Osteoblast (primary cell): Measurements from ENCODE around the gene HYAL3. TPM values are rescaled to one million over a fixed set of nuclear protein-coding genes. Genes with fewer than 3 reads are reported as not detected.
"Not testable (repeated sequence)": the region's sequence is repeated elsewhere in the genome, so short reads cannot be mapped to it uniquely, and the experiment has no call there.

Source experiments
- DNase-seq: peaks from one replicate; pipeline ENCODE4 v3.0.0; 2011; ENCODE audit warnings: low spot score, mixed read lengths; ENCODE audit not compliant: insufficient read length; ENCODE audit errors: missing footprints
- H2AFZ ChIP-seq: 2 replicates; pipeline ENCODE4 v1.6.0; 2011; ENCODE audit warnings: mild to moderate bottlenecking, low read length
- H3K27ac ChIP-seq: 2 replicates; pipeline ENCODE4 v1.5.1; 2011; ENCODE audit warnings: mild to moderate bottlenecking, low read depth, low read length, moderate library complexity
- H3K27me3 ChIP-seq: 2 replicates; pipeline ENCODE4 v1.6.0; 2012; ENCODE audit warnings: mild to moderate bottlenecking, control low read depth, inconsistent platforms, low read length, moderate library complexity; ENCODE audit not compliant: insufficient read depth
- H3K36me3 ChIP-seq: 2 replicates; pipeline ENCODE4 v1.5.1; 2011; ENCODE audit warnings: mild to moderate bottlenecking, low read length, control low read depth, moderate library complexity; ENCODE audit not compliant: insufficient read depth
- H3K4me1 ChIP-seq: 2 replicates; pipeline ENCODE4 v1.5.1; 2011; ENCODE audit warnings: mild to moderate bottlenecking, low read length, control low read depth, moderate library complexity; ENCODE audit not compliant: insufficient read depth
- H3K4me2 ChIP-seq: 2 replicates; pipeline ENCODE4 v1.6.0; 2011; ENCODE audit warnings: mild to moderate bottlenecking, low read length; ENCODE audit not compliant: insufficient read depth
- H3K4me3 ChIP-seq: fragments of 200-600 bp; sonication (generic); 3 replicates; pipeline ENCODE4 v1.5.1; 2012; ENCODE audit warnings: mild to moderate bottlenecking, low read length, inconsistent platforms; ENCODE audit not compliant: insufficient read depth
- H3K79me2 ChIP-seq: 2 replicates; pipeline ENCODE4 v1.6.0; 2012; ENCODE audit warnings: mild to moderate bottlenecking, low read length, control low read depth, inconsistent platforms; ENCODE audit not compliant: insufficient read depth
- H3K9me3 ChIP-seq: 2 replicates; pipeline ENCODE4 v1.5.1; 2011; ENCODE audit warnings: low read depth, low read length, control low read depth
- H4K20me1 ChIP-seq: 2 replicates; pipeline ENCODE4 v1.6.0; 2012; ENCODE audit warnings: mild to moderate bottlenecking, low read length, control low read depth; ENCODE audit not compliant: insufficient read depth
- CTCF ChIP-seq: IDR thresholded peaks from 2 replicates; pipeline ENCODE4 v1.5.1; 2011; ENCODE audit warnings: mild to moderate bottlenecking, low read depth, low read length, moderate library complexity; ENCODE audit errors: extremely low read depth
- total RNA-seq: library from RNA; depleted of rRNA; stranded (reverse); fragments of >200 nt; gene quantifications from 2 replicates; pipeline ENCODE4 v1.2.3, GENCODE V29; 2012

HYAL3 gene
- total RNA-seq, 1 donor = 1.8 TPM

DNA sequence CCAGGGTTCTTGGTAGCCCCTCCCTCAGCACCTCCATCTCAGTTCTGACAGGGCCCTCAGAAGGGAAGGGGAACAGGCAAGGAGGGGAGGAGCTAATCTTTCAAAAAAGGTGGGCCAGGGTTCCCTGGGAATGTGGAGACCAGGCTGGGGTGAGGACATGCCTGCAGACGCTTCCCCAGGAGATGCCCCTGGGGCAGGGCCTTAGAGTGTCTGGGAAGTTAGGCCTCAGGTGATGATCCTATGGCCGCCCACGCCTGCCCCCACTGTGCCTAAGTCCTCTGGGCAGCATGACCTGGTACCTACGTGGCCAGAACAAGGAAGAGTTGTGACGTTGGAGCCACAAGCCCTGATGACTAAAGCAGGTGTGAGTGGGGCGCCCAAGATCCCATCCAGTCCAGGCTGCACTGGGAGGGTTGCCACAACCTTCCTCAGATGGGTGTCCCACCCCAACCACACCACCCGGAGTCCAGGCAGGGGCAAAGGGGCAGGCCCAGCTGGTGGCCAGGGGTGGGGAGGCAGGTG is 34.2 kb downstream of the HYAL3 start:
- no peak for TF ChIP-seq CTCF
- H4K20me1 ChIP-seq = no peaks in the 10 kb centered on the region
- no peak overlapping the region for H3K4me3 ChIP-seq
- no peaks in the 10 kb centered on the region for H3K9me3 ChIP-seq
- no peak overlapping the region for H3K4me2 ChIP-seq
- no peak overlapping the region for H2AFZ ChIP-seq
- no peaks in the 10 kb centered on the region for H3K27me3 ChIP-seq
- peak; percentile 85 for DNase-seq
- H3K4me1 ChIP-seq = peaks cover 50% of the 10 kb centered on the region
- no peaks in the 10 kb centered on the region for H3K79me2 ChIP-seq
- peak overlapping the region; percentile 40 for H3K27ac ChIP-seq
- H3K36me3 ChIP-seq = no peaks in the 10 kb centered on the region

- Histone ChIP-seq H2AFZ (no peak overlapping the region), H4K20me1 (no peaks in the 10 kb centered on the region), H3K4me2 (peak overlapping the region; percentile 57), H3K27me3 (no peaks in the 10 kb centered on the region), H3K27ac (peak overlapping the region; percentile 54), H3K79me2 (no peaks in the 10 kb centered on the region), H3K9me3 (no peaks in the 10 kb centered on the region), H3K36me3 (peaks cover 3% of the 10 kb centered on the region), H3K4me3 (peak overlapping the region; percentile 11), H3K4me1 (peaks cover 48% of the 10 kb centered on the region)
- DNase-seq = peak; percentile 99
- no peak for TF ChIP-seq CTCF
These were observed 34.7 kb downstream of the HYAL3 start for GRCh38 chr3:50264383-50264963.

GRCh38 chr3:50263478-50264382 is 35.5 kb downstream of the HYAL3 start:
- Histone ChIP-seq H3K4me1 (peaks cover 41% of the 10 kb centered on the region), H4K20me1 (no peaks in the 10 kb centered on the region), H3K4me2 (peak overlapping the region; percentile 57), H3K27ac (peak overlapping the region; percentile 54), H3K36me3 (peaks cover 9% of the 10 kb centered on the region), H3K27me3 (no peaks in the 10 kb centered on the region), H3K9me3 (no peaks in the 10 kb centered on the region), H3K79me2 (no peaks in the 10 kb centered on the region), H2AFZ (no peak overlapping the region), H3K4me3 (peak overlapping the region; percentile 11)
- no peak for TF ChIP-seq CTCF
- DNase-seq = peak; percentile 95

- no peaks in the 10 kb centered on the region for H3K9me3 ChIP-seq
- TF ChIP-seq CTCF = no peak
- peaks cover 33% of the 10 kb centered on the region for H3K4me1 ChIP-seq
- H4K20me1 ChIP-seq = no peaks in the 10 kb centered on the region
- no peak overlapping the region for H3K4me2 ChIP-seq
- no peaks in the 10 kb centered on the region for H3K27me3 ChIP-seq
- peak; percentile 72 for DNase-seq
- peaks cover 19% of the 10 kb centered on the region for H3K36me3 ChIP-seq
- no peak overlapping the region for H3K4me3 ChIP-seq
- peaks cover 6% of the 10 kb centered on the region for H3K79me2 ChIP-seq
- H3K27ac ChIP-seq = no peak overlapping the region
- H2AFZ ChIP-seq = no peak overlapping the region
These were observed 36.4 kb downstream of the HYAL3 start for GRCh38 chr3:50262778-50263177.

- not testable (repeated sequence) for H3K27me3 ChIP-seq, H3K4me2 ChIP-seq, H3K9me3 ChIP-seq, H4K20me1 ChIP-seq, H2AFZ ChIP-seq, DNase-seq, H3K4me3 ChIP-seq, H3K27ac ChIP-seq, H3K79me2 ChIP-seq
- Histone ChIP-seq H3K4me1 (peaks cover 30% of the 10 kb centered on the region), H3K36me3 (peaks cover 23% of the 10 kb centered on the region)
These were observed 37.0 kb downstream of the HYAL3 start for GRCh38 chr3:50262200-50262599.
